HCT116 (cell line): ENCODE data around the gene NGF. TPM values are rescaled to one million over a fixed set of nuclear protein-coding genes. Genes with fewer than 3 reads are reported as not detected.

Experiments
- ATAC-seq: fragments of 200-7000 bp; cut with Tn5 transposase; 2 replicates; pipeline ENCODE4 v1.9.1; 2020; ENCODE audit warnings: mild to moderate bottlenecking, moderate library complexity
- BruUV-seq: library from RNA; stranded (reverse); fragments of 400-500 nt; replicated peaks from 2 replicates; lab custom pipeline; 2021; lab: Mats Ljungman, UMichigan
- CTCF ChIA-PET: fragments of 300-600 bp; sonication (Branson Sonifier 250); formaldehyde crosslinking; loops from one replicate; lab custom pipeline; 2021; ENCODE audit warnings: antibody characterized with exemption; lab: Charles Lee
- POLR2A ChIA-PET: fragments of 300-600, 350-600 bp; sonication (Branson Sonifier 250); formaldehyde crosslinking; loops from one replicate; lab custom pipeline; 2021; ENCODE audit warnings: antibody characterized with exemption; lab: Charles Lee
- RAD21 ChIA-PET, 2 experiments: fragments of 300-600 bp; sonication (Branson Sonifier 250); formaldehyde crosslinking; loops; one replicate each; lab custom pipeline; 2023; ENCODE audit warnings: low total read pairs in 2 of 2; ENCODE audit not compliant: uncharacterized antibody in 2 of 2, unreplicated experiment in 2 of 2, low non-redundant PET in 1 of 2; lab: Charles Lee
- DNase-seq: peaks from one replicate; pipeline ENCODE4 v3.0.0-alpha.2; 2010; ENCODE audit warnings: low read depth, low spot score
- H2AFZ ChIP-seq: fragments of 200-600 bp; shearing (Covaris generic), sonication (generic); 2 replicates; pipeline ENCODE4 v1.6.1; 2017; ENCODE audit warnings: low read depth, mixed run types, mixed read lengths, antibody characterized with exemption, low read length; ENCODE audit not compliant: poor library complexity, severe bottlenecking
- H3K27ac ChIP-seq: 2 replicates; pipeline ENCODE4 v1.5.1; 2012; ENCODE audit warnings: low read depth, low read length
- H3K27me3 ChIP-seq: fragments of 200-600 bp; sonication (generic); 2 replicates; pipeline ENCODE4 v1.6.1; 2016; ENCODE audit warnings: mixed run types, low read length, mixed read lengths; ENCODE audit not compliant: insufficient read depth
- H3K36me3 ChIP-seq, 2 experiments: fragments of 200-500 bp in 1 of 2; fragments of 200-600 bp in 1 of 2; sonication (Bioruptor generic) in 1 of 2; sonication (generic) in 1 of 2; 2 replicates each; pipeline versions ENCODE4 v1.5.1 to v1.6.1; 2014 to 2016; ENCODE audit warnings: low read length in 2 of 2, inconsistent platforms in 1 of 2, mixed read lengths in 1 of 2, mixed run types in 1 of 2; ENCODE audit not compliant: insufficient read depth in 2 of 2, control insufficient read depth in 1 of 2
- H3K4me1 ChIP-seq, 2 experiments: fragments of 200-600 bp in 1 of 2; sonication (generic) in 1 of 2; 2 replicates each; pipeline versions ENCODE4 v1.5.1 to v1.6.1; 2012 to 2017; ENCODE audit warnings: low read length in 2 of 2, inconsistent platforms in 1 of 2, mild to moderate bottlenecking in 1 of 2, mixed read lengths in 1 of 2, mixed run types in 1 of 2, moderate library complexity in 1 of 2; ENCODE audit not compliant: insufficient read depth in 2 of 2, control insufficient read depth in 1 of 2
- H3K4me2 ChIP-seq: fragments of 200-600 bp; sonication (generic); 2 replicates; pipeline ENCODE4 v1.6.1; 2017; ENCODE audit warnings: mixed run types, low read length, mixed read lengths
- H3K4me3 ChIP-seq, 2 experiments: fragments of 200-600 bp in 1 of 2; sonication (generic) in 1 of 2; replicated peaks in 1 of 2; 2 replicates each; pipeline ENCODE4 v1.5.1; 2011 to 2016; ENCODE audit warnings: low read length in 2 of 2, control low read depth in 1 of 2, low read depth in 1 of 2, mild to moderate bottlenecking in 1 of 2, mixed read lengths in 1 of 2, mixed run types in 1 of 2
- H3K79me2 ChIP-seq: fragments of 200-600 bp; sonication (generic); 2 replicates; pipeline ENCODE4 v1.6.1; 2017; ENCODE audit warnings: mild to moderate bottlenecking, mixed run types, low read length, moderate library complexity, mixed read lengths; ENCODE audit not compliant: insufficient read depth
- H3K9ac ChIP-seq: fragments of 200-600 bp; sonication (generic); 2 replicates; pipeline ENCODE4 v1.6.1; 2016; ENCODE audit warnings: low read length, mixed read lengths
- H3K9me2 ChIP-seq: fragments of 200-600 bp; sonication (generic), shearing (Covaris generic); 2 replicates; pipeline ENCODE4 v1.6.1; 2017; ENCODE audit warnings: mixed run types, mild to moderate bottlenecking, moderate library complexity; ENCODE audit not compliant: insufficient read depth
- H3K9me3 ChIP-seq, 2 experiments: fragments of 200-500 bp in 1 of 2; fragments of 200-600 bp in 1 of 2; sonication (Bioruptor generic) in 1 of 2; sonication (generic) in 1 of 2; 2 replicates each; pipeline ENCODE4 v1.6.1; 2014 to 2017; ENCODE audit warnings: low read length in 2 of 2, mixed read lengths in 2 of 2, inconsistent platforms in 1 of 2, low read depth in 1 of 2, mild to moderate bottlenecking in 1 of 2, mixed run types in 1 of 2, moderate library complexity in 1 of 2; ENCODE audit not compliant: control insufficient read depth in 1 of 2, insufficient read depth in 1 of 2
- H4K20me1 ChIP-seq: fragments of 200-600 bp; sonication (generic), shearing (Covaris generic); 2 replicates; pipeline ENCODE4 v1.6.1; 2017; ENCODE audit warnings: mixed run types, mild to moderate bottlenecking, moderate library complexity; ENCODE audit not compliant: insufficient read depth
- CBX3 ChIP-seq: IDR thresholded peaks from 2 replicates; pipeline ENCODE4 v1.6.1; 2012; ENCODE audit warnings: low read depth
- CEBPB ChIP-seq: IDR thresholded peaks from 2 replicates; pipeline ENCODE4 v1.6.1; 2012; ENCODE audit warnings: low read depth
- EGR1 ChIP-seq: IDR thresholded peaks from 2 replicates; pipeline ENCODE4 v1.6.1; 2012; ENCODE audit warnings: low read depth
- ELF1 ChIP-seq: IDR thresholded peaks from 2 replicates; pipeline ENCODE4 v1.6.1; 2012; ENCODE audit warnings: low read depth, borderline replicate concordance
- EZH2 ChIP-seq: fragments of 200-600 bp; sonication (generic); IDR thresholded peaks from 2 replicates; pipeline ENCODE4 v1.6.1; 2017; ENCODE audit warnings: antibody characterized with exemption, mixed run types
- EZH2phosphoT487 ChIP-seq: fragments of 200-600 bp; IDR thresholded peaks from 2 replicates; pipeline ENCODE4 v1.6.1; 2018; ENCODE audit warnings: antibody characterized with exemption, borderline replicate concordance
- FOSL1 ChIP-seq: IDR thresholded peaks from 2 replicates; pipeline ENCODE4 v1.6.1; 2012; ENCODE audit warnings: low read depth
- JUND ChIP-seq: IDR thresholded peaks from 2 replicates; pipeline ENCODE4 v1.6.1; 2012
- POLR2A ChIP-seq: IDR thresholded peaks from 2 replicates; pipeline ENCODE4 v1.7.0; 2011; ENCODE audit warnings: borderline replicate concordance; ENCODE audit not compliant: insufficient read depth, insufficient read length; ENCODE audit errors: extremely low read depth
- POLR2AphosphoS5 ChIP-seq: IDR thresholded peaks from 2 replicates; pipeline ENCODE4 v1.6.1; 2011; ENCODE audit warnings: mild to moderate bottlenecking, low read depth, low read length, moderate library complexity
- RAD21 ChIP-seq: IDR thresholded peaks from 2 replicates; pipeline ENCODE4 v1.6.1; 2012; ENCODE audit warnings: low read depth, mild to moderate bottlenecking
- SP1 ChIP-seq: IDR thresholded peaks from 2 replicates; pipeline ENCODE4 v1.6.1; 2012; ENCODE audit warnings: low read depth
- SRF ChIP-seq: IDR thresholded peaks from 2 replicates; pipeline ENCODE4 v1.6.1; 2012; ENCODE audit warnings: low read depth
- YY1 ChIP-seq: IDR thresholded peaks from 2 replicates; pipeline ENCODE4 v1.6.1; 2011; ENCODE audit warnings: low read length, low read depth, moderate library complexity, mild to moderate bottlenecking; ENCODE audit not compliant: insufficient replicate concordance; ENCODE audit errors: extremely low read depth
- ZFX ChIP-seq: fragments of 450-650 bp; IDR thresholded peaks from 2 replicates; pipeline ENCODE4 v1.6.1; 2017
- ZNF274 ChIP-seq: fragments of 200-500 bp; sonication (Bioruptor generic); IDR thresholded peaks from 2 replicates; pipeline ENCODE4 v1.6.1; 2014; ENCODE audit warnings: mild to moderate bottlenecking, low read depth, low read length, inconsistent platforms
- intact Hi-C: fragments of 100-400 bp; cut with micrococcal nuclease; formaldehyde crosslinking; loops from 2 replicates; pipeline ENCODE4 v1.10.0; 2022
- total RNA-seq: library from RNA; stranded (reverse); gene quantifications from one replicate; pipeline ENCODE4 v1.2.1, GENCODE V29; 2021; ENCODE audit not compliant: unreplicated experiment
- TF ChIP-seq, protein P1 (sequence below): IDR thresholded peaks from 2 replicates; pipeline ENCODE4 v1.6.1; 2012; ENCODE audit warnings: low read depth
- TF ChIP-seq, protein P2 (sequence below): IDR thresholded peaks from 2 replicates; pipeline ENCODE4 v1.6.1; 2012
- TF ChIP-seq, protein P3 (sequence below): IDR thresholded peaks from 2 replicates; pipeline ENCODE4 v1.6.1; 2012

NGF gene
- total RNA-seq, 1 experiment from 2014 or later: not detected

DNA sequence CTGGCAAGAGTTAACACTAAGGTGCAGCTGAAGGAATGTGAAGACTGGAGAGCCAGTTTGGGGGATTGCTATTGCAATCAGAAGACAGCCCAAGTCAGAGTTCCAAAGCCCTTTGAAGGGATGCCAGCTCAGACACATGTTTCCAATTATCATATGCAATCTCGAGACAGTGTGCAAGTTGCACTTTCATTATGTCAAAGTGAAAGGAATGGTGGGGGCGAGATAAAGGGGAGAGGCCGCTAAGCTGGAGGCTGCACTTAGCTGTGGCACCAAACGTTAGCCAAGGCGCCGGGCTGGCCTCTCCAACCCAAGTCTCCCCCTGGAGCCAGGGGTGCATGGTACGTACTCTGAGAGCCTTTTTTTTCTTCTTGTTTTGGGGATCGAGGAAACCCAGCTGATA is 58.0 kb downstream of the NGF start:
- TF ChIP-seq SRF (no peak), SP1 (no peak), ZFX (no peak), CEBPB (no peak), FOSL1 (no peak), ELF1 (no peak), EZH2 (no peak), EZH2phosphoT487 (no peak), EGR1 (no peak), RAD21 (no peak), ZNF274 (no peak), POLR2AphosphoS5 (no peak), CBX3 (no peak), YY1 (no peak), POLR2A (no peak), JUND (no peak)
- TF ChIP-seq, protein P1, sequence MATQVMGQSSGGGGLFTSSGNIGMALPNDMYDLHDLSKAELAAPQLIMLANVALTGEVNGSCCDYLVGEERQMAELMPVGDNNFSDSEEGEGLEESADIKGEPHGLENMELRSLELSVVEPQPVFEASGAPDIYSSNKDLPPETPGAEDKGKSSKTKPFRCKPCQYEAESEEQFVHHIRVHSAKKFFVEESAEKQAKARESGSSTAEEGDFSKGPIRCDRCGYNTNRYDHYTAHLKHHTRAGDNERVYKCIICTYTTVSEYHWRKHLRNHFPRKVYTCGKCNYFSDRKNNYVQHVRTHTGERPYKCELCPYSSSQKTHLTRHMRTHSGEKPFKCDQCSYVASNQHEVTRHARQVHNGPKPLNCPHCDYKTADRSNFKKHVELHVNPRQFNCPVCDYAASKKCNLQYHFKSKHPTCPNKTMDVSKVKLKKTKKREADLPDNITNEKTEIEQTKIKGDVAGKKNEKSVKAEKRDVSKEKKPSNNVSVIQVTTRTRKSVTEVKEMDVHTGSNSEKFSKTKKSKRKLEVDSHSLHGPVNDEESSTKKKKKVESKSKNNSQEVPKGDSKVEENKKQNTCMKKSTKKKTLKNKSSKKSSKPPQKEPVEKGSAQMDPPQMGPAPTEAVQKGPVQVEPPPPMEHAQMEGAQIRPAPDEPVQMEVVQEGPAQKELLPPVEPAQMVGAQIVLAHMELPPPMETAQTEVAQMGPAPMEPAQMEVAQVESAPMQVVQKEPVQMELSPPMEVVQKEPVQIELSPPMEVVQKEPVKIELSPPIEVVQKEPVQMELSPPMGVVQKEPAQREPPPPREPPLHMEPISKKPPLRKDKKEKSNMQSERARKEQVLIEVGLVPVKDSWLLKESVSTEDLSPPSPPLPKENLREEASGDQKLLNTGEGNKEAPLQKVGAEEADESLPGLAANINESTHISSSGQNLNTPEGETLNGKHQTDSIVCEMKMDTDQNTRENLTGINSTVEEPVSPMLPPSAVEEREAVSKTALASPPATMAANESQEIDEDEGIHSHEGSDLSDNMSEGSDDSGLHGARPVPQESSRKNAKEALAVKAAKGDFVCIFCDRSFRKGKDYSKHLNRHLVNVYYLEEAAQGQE: no peak
- TF ChIP-seq, protein P2, sequence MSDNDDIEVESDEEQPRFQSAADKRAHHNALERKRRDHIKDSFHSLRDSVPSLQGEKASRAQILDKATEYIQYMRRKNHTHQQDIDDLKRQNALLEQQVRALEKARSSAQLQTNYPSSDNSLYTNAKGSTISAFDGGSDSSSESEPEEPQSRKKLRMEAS: no peak
- TF ChIP-seq, protein P3, sequence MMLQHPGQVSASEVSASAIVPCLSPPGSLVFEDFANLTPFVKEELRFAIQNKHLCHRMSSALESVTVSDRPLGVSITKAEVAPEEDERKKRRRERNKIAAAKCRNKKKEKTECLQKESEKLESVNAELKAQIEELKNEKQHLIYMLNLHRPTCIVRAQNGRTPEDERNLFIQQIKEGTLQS: no peak
- ChIA-PET RAD21 (no interaction called here), POLR2A (no interaction called here), CTCF (no interaction called here)
- H3K9ac ChIP-seq: no peak overlapping the region
- H3K4me2 ChIP-seq: no peak overlapping the region
- no peak overlapping the region for H2AFZ ChIP-seq
- no TSS peak for BruUV-seq
- no peak overlapping the region for H3K4me3 ChIP-seq
- no peaks in the 10 kb centered on the region for H3K9me2 ChIP-seq
- intact Hi-C loops: no loop called here
- H3K9me3 ChIP-seq: peaks cover 0 to 4% of the 10 kb centered on the region in 2 experiments; a peak in 1 of 4 replicates
- no peaks in the 10 kb centered on the region for H4K20me1 ChIP-seq
- no peaks in the 10 kb centered on the region for H3K36me3 ChIP-seq
- H3K79me2 ChIP-seq: no peaks in the 10 kb centered on the region
- no peak for ATAC-seq
- no peaks in the 10 kb centered on the region for H3K27me3 ChIP-seq
- no peak overlapping the region for H3K27ac ChIP-seq
- H3K4me1 ChIP-seq: no peaks in the 10 kb centered on the region
- DNase-seq: no peak
